EH (cell line): ENCODE data around the gene IRF8.

Source experiments
- DNase-seq: peaks from one replicate; pipeline ENCODE4 v3.0.0-alpha.2; 2015; ENCODE audit warnings: low read depth

IRF8 gene

GRCh38 chr16:85913688-85914422 is 14.9 kb downstream of the IRF8 start:
- no peak for DNase-seq

DNA sequence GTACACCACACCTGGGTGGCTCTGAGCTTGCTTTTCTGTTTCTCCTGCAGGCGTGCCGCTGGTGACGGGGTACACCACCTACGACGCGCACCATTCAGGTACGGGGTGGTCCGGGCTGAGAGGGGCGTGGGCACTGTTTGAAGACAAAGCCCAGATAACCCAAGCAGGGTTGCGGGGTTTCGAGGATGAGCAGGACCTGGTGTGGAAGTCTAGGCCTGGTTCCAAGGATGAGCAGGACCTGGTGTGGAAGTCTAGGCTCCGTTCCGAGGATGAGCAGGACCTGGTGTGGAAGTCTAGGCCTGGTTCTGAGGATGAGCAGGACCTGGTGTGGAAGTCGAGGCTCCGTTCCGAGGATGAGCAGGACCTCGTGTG is 15.4 kb downstream of the IRF8 start:
- DNase-seq, result no peak

DNA sequence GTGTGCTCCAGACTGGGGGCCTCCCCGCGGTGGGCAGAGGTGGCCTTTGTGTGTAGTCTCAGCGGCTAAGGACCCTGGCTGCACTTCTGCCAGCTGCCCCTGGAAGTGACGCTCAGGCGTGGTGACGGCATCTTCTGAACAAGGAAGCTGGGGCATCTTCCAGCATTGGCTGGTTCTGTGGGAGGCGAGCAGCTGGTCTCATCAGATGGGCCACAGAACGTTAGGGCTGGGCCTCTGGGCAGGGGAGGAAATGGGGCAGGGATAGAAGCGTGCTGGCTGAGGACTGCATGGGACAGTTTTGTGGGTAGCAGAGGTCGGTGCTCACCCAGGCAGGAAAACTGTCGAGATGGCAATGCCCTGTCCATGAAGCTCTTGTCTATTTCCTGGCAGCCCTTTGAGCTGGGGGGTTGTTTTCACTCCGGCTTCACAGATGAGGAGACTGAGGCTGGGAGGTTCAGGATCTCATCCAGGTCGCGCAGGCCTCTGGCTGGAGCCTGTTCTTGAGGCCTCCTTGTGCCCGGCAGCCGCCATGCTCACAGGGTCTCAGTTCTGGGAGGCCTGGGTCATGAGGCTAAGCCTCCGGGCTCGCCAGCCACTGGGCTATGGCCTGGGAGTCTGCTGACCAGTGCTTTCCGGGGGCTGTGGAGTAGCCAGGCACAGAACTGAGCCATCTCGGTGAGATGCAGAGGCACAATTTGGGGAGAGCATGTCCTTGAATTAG is 16.3 kb downstream of the IRF8 start:
- no peak for DNase-seq

DNA sequence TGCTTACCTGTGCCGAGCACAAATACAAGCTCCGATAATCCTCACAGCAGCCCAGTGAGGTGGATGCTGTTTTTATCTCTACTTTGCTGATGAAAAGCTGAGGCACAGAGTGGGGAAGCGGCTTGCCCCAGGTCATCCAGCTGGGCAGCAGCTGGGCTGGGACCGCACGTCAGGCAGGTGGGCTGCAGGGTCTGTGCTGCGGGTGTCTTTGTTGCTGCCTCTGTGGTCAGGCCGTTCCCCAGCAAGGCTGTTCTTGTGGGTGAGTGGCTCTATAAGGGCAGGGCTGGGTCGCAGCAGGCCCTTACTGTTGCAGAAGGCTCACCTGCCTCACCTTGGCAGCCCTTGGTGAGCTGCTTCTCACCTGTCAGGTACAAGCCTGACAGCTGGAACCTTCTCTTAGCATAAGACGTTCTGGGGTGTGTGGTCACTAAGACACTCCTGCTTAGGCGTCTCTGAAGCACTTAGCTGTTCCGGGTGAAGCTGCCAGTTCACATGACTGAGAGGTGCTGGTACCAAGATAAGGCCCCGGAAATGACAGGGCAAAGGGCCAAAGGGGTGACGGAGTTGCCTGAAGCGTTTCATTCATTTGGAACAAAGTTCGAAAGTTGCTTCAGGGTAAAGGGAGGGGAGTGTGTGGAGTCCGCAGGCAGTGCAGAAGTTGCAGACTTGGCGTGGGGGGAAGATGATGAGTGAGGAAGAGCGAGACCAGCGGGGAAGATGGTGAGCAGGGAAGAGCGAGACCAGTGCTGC is 17.4 kb downstream of the IRF8 start:
- no peak for DNase-seq

DNA sequence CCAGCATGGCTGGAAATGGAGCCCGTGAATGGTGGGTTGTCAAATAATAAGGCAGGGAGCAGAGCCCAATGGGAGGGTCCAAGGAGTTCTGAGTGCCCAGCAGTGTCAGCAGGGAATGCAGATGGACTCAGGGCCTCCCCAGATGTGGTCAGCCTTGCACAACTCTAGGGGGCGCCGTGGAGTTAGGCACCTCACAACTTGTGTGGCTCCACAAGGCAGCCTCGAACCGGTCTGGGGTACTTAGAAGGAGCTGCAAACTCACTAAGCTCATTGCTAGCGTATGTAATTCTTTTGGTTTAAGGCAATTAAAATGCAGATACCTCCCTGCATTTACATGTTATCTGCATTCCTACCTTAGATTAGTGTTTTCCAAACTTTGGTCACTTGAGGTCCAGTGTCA is 18.1 kb downstream of the IRF8 start:
- DNase-seq, result no peak

GRCh38 chr16:85917959-85918358 is 19.0 kb downstream of the IRF8 start:
- no peak for DNase-seq

- no peak for DNase-seq
Observed at GRCh38 chr16:85918436-85918835, 19.5 kb downstream of the IRF8 start.

DNA sequence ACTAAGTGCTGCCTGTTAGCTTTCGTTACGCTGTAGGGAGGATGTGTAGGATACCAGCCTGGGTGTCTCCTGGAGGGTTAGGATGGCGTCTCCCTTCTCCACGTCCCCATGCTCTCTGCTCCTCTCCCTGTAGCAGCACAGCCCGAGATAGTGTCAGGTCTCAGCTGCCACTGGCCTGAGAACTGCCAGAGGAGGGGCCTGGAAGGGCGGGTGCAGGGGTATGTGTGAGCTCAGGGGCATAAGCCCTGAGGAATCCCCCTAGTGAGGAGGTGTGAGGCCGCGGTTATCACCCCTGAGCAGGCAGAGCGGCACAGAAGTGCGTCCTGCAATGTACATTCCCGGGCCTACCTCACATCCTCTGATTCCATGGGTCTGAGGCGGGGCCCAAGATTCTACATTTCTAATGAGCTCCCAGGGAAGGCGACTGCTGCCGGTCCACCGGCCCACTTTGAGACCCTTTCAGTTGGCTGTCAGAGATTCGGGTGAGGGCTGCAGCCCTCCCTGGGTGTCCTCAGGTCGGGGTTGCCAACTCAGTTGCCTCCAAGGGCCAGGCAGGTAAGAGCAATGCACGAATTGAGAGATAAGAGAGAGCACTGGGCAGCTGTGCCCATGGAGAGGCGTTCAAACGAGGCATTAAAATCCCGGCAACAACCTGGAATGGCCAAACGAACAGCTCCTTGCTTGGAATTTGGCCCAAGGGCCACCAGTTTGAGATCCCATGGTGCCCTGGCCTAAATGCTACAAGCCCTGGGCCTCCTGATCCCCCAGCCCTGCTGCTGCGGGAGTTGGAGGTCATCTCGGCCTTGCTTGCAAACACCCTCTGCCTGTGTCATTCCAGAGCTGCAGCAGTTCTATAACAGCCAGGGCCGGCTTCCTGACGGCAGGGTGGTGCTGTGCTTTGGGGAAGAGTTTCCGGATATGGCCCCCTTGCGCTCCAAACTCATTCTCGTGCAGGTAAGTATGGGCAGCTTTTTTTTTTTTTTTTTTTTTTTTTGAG is 20.6 kb downstream of the IRF8 start:
- no peak for DNase-seq

DNA sequence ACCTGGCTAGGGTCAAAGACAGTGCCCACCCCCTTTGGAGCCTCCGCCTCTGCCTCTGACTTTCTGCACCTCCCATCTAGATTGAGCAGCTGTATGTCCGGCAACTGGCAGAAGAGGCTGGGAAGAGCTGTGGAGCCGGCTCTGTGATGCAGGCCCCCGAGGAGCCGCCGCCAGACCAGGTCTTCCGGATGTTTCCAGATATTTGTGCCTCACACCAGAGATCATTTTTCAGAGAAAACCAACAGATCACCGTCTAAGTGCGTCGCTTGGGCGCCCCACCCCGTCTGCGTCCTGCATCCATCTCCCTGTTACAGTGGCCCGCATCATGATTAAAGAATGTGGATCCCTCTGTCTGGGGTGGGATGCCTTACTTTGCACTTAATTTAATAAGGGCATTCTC is 22.1 kb downstream of the IRF8 start:
- no peak for DNase-seq

GRCh38 chr16:85923153-85924021 is 24.4 kb downstream of the IRF8 start:
- peak; percentile 69 for DNase-seq

GRCh38 chr16:85924675-85925074 is 25.7 kb downstream of the IRF8 start:
- peak; percentile 35 for DNase-seq

DNA sequence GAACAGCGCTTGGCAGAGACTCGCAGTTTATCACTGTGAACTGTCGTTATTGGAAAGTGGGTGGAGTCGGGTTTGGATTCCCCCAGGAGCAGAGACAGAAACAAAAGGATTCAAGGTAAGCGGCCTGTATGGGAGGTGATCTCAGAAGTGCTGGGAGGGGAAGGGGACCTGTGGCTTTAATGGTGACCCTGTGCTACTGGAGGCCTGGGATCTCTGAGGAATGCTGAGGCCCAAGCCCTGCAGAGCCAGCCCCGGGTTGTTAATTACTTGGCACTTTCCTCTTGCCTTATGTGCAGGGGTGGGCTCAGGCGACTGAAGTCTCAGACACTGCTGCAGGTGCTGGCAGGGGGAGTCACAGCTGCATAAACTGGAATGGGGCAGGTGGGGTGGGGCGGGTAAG is 27.4 kb downstream of the IRF8 start:
- no peak for DNase-seq

- DNase-seq, result no peak
Observed at GRCh38 chr16:85927371-85927770, 28.4 kb downstream of the IRF8 start.

GRCh38 chr16:85927959-85928358 is 29.0 kb downstream of the IRF8 start:
- no peak for DNase-seq

GRCh38 chr16:85928401-85928820 is 29.4 kb downstream of the IRF8 start:
- DNase-seq, result peak; percentile 26

GRCh38 chr16:85929259-85929721 is 30.3 kb downstream of the IRF8 start:
- DNase-seq, result no peak

DNA sequence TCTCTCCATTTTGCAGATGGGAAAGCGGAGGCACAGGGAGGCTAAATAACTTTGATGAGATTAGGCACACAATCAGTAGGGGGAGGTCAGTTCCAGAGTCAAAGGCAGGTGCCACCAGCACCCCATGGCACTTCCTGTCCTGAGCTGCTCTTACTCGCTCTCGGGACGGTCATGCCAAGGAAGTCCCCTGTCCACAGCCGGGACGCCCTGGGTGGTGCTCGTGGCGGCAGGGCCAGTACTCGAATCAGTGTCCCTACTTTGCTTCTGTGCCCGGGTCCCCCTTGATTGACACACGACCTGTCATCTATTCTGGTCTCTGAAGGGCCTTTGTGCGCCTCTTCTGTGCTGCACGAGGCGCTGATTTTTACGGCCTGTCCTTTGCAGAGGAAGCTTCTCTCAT is 31.3 kb downstream of the IRF8 start:
- no peak for DNase-seq

GRCh38 chr16:85931596-85932402 is 32.8 kb downstream of the IRF8 start:
- no peak for DNase-seq

- DNase-seq, result no peak
Observed at GRCh38 chr16:85934210-85934609, 35.2 kb downstream of the IRF8 start.
